Neural cell (in vitro differentiated cells): ENCODE results near the gene NR0B1. TPM values are rescaled to one million over a fixed set of nuclear protein-coding genes. Genes with fewer than 3 reads are reported as not detected.

ENCODE experiments used
- H2AFZ ChIP-seq: fragments of 200-600, 300-800 bp; sonication (generic), shearing (Covaris generic); 2 replicates; pipeline ENCODE4 v1.6.0; 2014; ENCODE audit warnings: low read depth, mild to moderate bottlenecking, antibody characterized with exemption, low read length, moderate library complexity
- H3F3A ChIP-seq: fragments of 200-600 bp; shearing (Covaris generic); 2 replicates; pipeline ENCODE4 v1.6.1; 2016; ENCODE audit warnings: mild to moderate bottlenecking, moderate library complexity, mixed read lengths, antibody characterized with exemption, low read length; ENCODE audit not compliant: insufficient read depth, poor library complexity, severe bottlenecking
- H3K27ac ChIP-seq: fragments of 200-600, 300-800 bp; sonication (generic), shearing (Covaris generic); 2 replicates; pipeline ENCODE4 v1.5.1; 2014; ENCODE audit warnings: mild to moderate bottlenecking, low read length, moderate library complexity
- H3K27me3 ChIP-seq: fragments of 300-800, 200-600 bp; sonication (generic), shearing (Covaris generic); 2 replicates; pipeline ENCODE4 v1.6.0; 2014; ENCODE audit warnings: mild to moderate bottlenecking, low read depth, low read length, moderate library complexity; ENCODE audit not compliant: insufficient read depth
- H3K36me3 ChIP-seq: fragments of 300-800, 200-600 bp; sonication (generic), shearing (Covaris generic); 2 replicates; pipeline ENCODE4 v1.5.1; 2014; ENCODE audit warnings: mild to moderate bottlenecking, antibody characterized with exemption, low read length, moderate library complexity; ENCODE audit not compliant: insufficient read depth
- H3K4me2 ChIP-seq: fragments of 300-800, 200-600 bp; sonication (generic), shearing (Covaris generic); 2 replicates; pipeline ENCODE4 v1.6.0; 2014; ENCODE audit warnings: mild to moderate bottlenecking, low read length
- H3K4me3 ChIP-seq: fragments of 300-800, 200-600 bp; sonication (generic), shearing (Covaris generic); 2 replicates; pipeline ENCODE4 v1.5.1; 2014; ENCODE audit warnings: mild to moderate bottlenecking, low read length, moderate library complexity
- H3K79me2 ChIP-seq: fragments of 200-600 bp; shearing (Covaris generic); replicated peaks from 2 replicates; pipeline ENCODE4 v1.6.0; 2014; ENCODE audit warnings: mild to moderate bottlenecking, low read length, moderate library complexity; ENCODE audit not compliant: insufficient read depth
- H3K9ac ChIP-seq: fragments of 300-800, 200-600 bp; sonication (generic), shearing (Covaris generic); 2 replicates; pipeline ENCODE4 v1.6.1; 2016; ENCODE audit warnings: mild to moderate bottlenecking, low read length, mixed read lengths
- H3K9me2 ChIP-seq: fragments of 200-600 bp; shearing (Covaris generic); 2 replicates; pipeline ENCODE4 v1.6.1; 2016; ENCODE audit warnings: mild to moderate bottlenecking, low read length, mixed read lengths; ENCODE audit not compliant: insufficient read depth
- H3K9me3 ChIP-seq: fragments of 200-600, 300-800 bp; sonication (generic), shearing (Covaris generic); 2 replicates; pipeline ENCODE4 v1.6.1; 2016; ENCODE audit warnings: mild to moderate bottlenecking, mixed run types, low read length, moderate library complexity, mixed read lengths
- H4K20me1 ChIP-seq: fragments of 200-600 bp; shearing (Covaris generic); 2 replicates; pipeline ENCODE4 v1.6.1; 2016; ENCODE audit warnings: mild to moderate bottlenecking, mixed run types; ENCODE audit not compliant: insufficient read depth
- EP300 ChIP-seq: fragments of 450-650 bp; conservative IDR thresholded peaks from 2 replicates; pipeline ENCODE4 v1.6.1; 2014; ENCODE audit warnings: antibody characterized with exemption, mild to moderate bottlenecking, moderate library complexity; ENCODE audit not compliant: poor library complexity, severe bottlenecking
- EZH2 ChIP-seq: fragments of 200-600, 300-800 bp; shearing (Covaris generic), sonication (generic); IDR thresholded peaks from 2 replicates; pipeline ENCODE4 v1.6.1; 2014; ENCODE audit warnings: antibody characterized with exemption, low read length, borderline replicate concordance, mild to moderate bottlenecking; ENCODE audit not compliant: insufficient read depth, poor library complexity, severe bottlenecking
- MXI1 ChIP-seq: fragments of 450-650 bp; conservative IDR thresholded peaks from 2 replicates; pipeline ENCODE4 v1.6.1; 2014; ENCODE audit warnings: antibody characterized with exemption, mild to moderate bottlenecking; ENCODE audit not compliant: poor library complexity, severe bottlenecking
- POLR2AphosphoS5 ChIP-seq: IDR thresholded peaks from 2 replicates; pipeline ENCODE4 v1.6.1; 2012
- RAD21 ChIP-seq: fragments of 450-650 bp; conservative IDR thresholded peaks from 2 replicates; pipeline ENCODE4 v1.6.1; 2014; ENCODE audit warnings: antibody characterized with exemption, mild to moderate bottlenecking, moderate library complexity
- SMC3 ChIP-seq: fragments of 450-650 bp; conservative IDR thresholded peaks from 2 replicates; pipeline ENCODE4 v1.6.1; 2014; ENCODE audit warnings: antibody characterized with exemption, mild to moderate bottlenecking, moderate library complexity; ENCODE audit not compliant: poor library complexity
- TAF1 ChIP-seq: IDR thresholded peaks from 2 replicates; pipeline ENCODE4 v1.6.1; 2012; ENCODE audit warnings: low read depth
- polyA plus RNA-seq: library from polyadenylated mRNA; depleted of rRNA; stranded (reverse); fragments of >200 nt; gene quantifications from 2 replicates; pipeline ENCODE4 v1.2.3, GENCODE V29; 2014
- TF ChIP-seq, protein P1 (sequence below): fragments of 450-650 bp; IDR thresholded peaks from 2 replicates; pipeline ENCODE4 v1.5.1; 2014; ENCODE audit warnings: antibody characterized with exemption, mild to moderate bottlenecking, moderate library complexity; ENCODE audit not compliant: poor library complexity, severe bottlenecking
- TF ChIP-seq, protein P2 (sequence below): IDR thresholded peaks from 2 replicates; pipeline ENCODE4 v1.6.1; 2012; ENCODE audit warnings: borderline replicate concordance

The NR0B1 gene
- polyA plus RNA-seq, 1 donor from 2014 or later, result not detected

DNA sequence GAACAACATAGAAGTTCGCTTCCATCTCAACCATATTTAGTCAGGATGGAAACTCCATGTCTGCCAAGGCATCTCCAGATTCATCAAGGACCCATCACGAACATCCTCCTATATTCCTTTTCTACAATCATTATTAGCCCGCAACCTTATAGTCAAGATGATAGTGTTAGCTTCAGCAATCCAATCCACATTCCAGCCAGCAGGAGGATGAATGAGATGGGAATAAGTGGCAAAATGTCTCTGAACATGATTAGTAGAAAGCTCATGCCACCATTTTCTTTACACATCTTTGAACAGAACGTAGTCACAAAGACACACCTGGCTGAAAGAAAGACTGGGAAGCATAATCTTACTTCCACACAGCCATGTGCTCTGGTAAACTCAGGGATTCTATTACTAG lies 18.6 kb upstream of the NR0B1 start:
- Histone ChIP-seq H3K27ac (no peak overlapping the region), H3K27me3 (no peaks in the 10 kb centered on the region), H3K79me2 (no peaks in the 10 kb centered on the region), H3K9me3 (no peaks in the 10 kb centered on the region), H3F3A (no peaks in the 10 kb centered on the region), H2AFZ (no peak overlapping the region), H3K36me3 (no peaks in the 10 kb centered on the region), H4K20me1 (no peaks in the 10 kb centered on the region), H3K9me2 (no peaks in the 10 kb centered on the region), H3K9ac (no peak overlapping the region), H3K4me3 (no peak overlapping the region), H3K4me2 (no peak overlapping the region)
- TF ChIP-seq EZH2 (no peak), RAD21 (no peak), MXI1 (no peak), TAF1 (no peak), EP300 (no peak), SMC3 (no peak), POLR2AphosphoS5 (no peak)
- TF ChIP-seq, protein P1, sequence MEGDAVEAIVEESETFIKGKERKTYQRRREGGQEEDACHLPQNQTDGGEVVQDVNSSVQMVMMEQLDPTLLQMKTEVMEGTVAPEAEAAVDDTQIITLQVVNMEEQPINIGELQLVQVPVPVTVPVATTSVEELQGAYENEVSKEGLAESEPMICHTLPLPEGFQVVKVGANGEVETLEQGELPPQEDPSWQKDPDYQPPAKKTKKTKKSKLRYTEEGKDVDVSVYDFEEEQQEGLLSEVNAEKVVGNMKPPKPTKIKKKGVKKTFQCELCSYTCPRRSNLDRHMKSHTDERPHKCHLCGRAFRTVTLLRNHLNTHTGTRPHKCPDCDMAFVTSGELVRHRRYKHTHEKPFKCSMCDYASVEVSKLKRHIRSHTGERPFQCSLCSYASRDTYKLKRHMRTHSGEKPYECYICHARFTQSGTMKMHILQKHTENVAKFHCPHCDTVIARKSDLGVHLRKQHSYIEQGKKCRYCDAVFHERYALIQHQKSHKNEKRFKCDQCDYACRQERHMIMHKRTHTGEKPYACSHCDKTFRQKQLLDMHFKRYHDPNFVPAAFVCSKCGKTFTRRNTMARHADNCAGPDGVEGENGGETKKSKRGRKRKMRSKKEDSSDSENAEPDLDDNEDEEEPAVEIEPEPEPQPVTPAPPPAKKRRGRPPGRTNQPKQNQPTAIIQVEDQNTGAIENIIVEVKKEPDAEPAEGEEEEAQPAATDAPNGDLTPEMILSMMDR, result no peak
- TF ChIP-seq, protein P2, sequence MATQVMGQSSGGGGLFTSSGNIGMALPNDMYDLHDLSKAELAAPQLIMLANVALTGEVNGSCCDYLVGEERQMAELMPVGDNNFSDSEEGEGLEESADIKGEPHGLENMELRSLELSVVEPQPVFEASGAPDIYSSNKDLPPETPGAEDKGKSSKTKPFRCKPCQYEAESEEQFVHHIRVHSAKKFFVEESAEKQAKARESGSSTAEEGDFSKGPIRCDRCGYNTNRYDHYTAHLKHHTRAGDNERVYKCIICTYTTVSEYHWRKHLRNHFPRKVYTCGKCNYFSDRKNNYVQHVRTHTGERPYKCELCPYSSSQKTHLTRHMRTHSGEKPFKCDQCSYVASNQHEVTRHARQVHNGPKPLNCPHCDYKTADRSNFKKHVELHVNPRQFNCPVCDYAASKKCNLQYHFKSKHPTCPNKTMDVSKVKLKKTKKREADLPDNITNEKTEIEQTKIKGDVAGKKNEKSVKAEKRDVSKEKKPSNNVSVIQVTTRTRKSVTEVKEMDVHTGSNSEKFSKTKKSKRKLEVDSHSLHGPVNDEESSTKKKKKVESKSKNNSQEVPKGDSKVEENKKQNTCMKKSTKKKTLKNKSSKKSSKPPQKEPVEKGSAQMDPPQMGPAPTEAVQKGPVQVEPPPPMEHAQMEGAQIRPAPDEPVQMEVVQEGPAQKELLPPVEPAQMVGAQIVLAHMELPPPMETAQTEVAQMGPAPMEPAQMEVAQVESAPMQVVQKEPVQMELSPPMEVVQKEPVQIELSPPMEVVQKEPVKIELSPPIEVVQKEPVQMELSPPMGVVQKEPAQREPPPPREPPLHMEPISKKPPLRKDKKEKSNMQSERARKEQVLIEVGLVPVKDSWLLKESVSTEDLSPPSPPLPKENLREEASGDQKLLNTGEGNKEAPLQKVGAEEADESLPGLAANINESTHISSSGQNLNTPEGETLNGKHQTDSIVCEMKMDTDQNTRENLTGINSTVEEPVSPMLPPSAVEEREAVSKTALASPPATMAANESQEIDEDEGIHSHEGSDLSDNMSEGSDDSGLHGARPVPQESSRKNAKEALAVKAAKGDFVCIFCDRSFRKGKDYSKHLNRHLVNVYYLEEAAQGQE, result no peak

DNA sequence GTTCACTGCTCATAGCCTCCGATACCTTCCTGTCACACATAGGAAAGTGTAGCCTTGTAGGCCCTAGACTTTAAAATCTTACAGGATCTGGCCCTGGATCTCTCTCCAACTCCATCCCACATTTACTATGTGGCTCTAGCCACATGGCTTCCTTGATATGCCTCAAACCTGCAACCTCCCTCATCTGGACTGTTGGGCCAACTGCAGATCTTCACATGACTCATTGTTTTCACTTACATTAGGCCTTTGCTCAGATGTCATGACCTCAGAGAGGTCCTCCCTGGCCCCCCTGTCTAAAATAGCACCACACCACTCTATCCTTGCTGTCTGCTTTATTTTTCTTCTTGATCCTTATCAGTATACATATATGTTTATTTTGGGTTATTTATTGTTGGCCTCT lies 8.1 kb upstream of the NR0B1 start:
- Histone ChIP-seq H3K4me2 (no peak overlapping the region), H3K36me3 (no peaks in the 10 kb centered on the region), H3F3A (no peaks in the 10 kb centered on the region), H3K27me3 (no peaks in the 10 kb centered on the region), H3K4me3 (no peak overlapping the region), H3K9me3 (no peaks in the 10 kb centered on the region), H3K79me2 (no peaks in the 10 kb centered on the region), H2AFZ (no peak overlapping the region), H4K20me1 (no peaks in the 10 kb centered on the region), H3K27ac (no peak overlapping the region), H3K9me2 (no peaks in the 10 kb centered on the region), H3K9ac (no peak overlapping the region)
- no peak for TF ChIP-seq EZH2
- no peak for TF ChIP-seq TAF1
- no peak for TF ChIP-seq MXI1
- no peak for TF ChIP-seq POLR2AphosphoS5
- TF ChIP-seq, protein P1, result no peak
- TF ChIP-seq, protein P2, result no peak
- no peak for TF ChIP-seq SMC3
- no peak for TF ChIP-seq EP300
- no peak for TF ChIP-seq RAD21
